CD8-positive, alpha-beta memory T cell (primary cell): ENCODE data around the gene KCNG1. TPM values are rescaled to one million over a fixed set of nuclear protein-coding genes. Genes with fewer than 3 reads are reported as not detected.

Source experiments
- CTCF ChIA-PET: fragments of 350-600 bp; sonication (Branson Sonifier 250); formaldehyde crosslinking; loops from one replicate; lab custom pipeline; 2021; ENCODE audit warnings: antibody characterized with exemption; lab: Charles Lee
- POLR2A ChIA-PET: fragments of 350-600 bp; sonication (Branson Sonifier 250); formaldehyde crosslinking; loops from one replicate; lab custom pipeline; 2021; ENCODE audit warnings: antibody characterized with exemption; lab: Charles Lee
- DNase-seq, 5 donors: peaks; one replicate each; pipeline versions ENCODE4 v3.0.0 to v3.0.0-alpha.2; 2020 to 2022; ENCODE audit warnings: mixed read lengths in 1 of 5
- H3K27ac ChIP-seq: one replicate; pipeline ENCODE4 v1.7.0; 2013; ENCODE audit warnings: low read depth, mild to moderate bottlenecking, low read length, moderate library complexity
- H3K27me3 ChIP-seq: 2 replicates; pipeline ENCODE4 v1.7.0; 2013; ENCODE audit warnings: low read length, mild to moderate bottlenecking; ENCODE audit not compliant: insufficient read depth, poor library complexity, severe bottlenecking
- H3K36me3 ChIP-seq: 2 replicates; pipeline ENCODE4 v1.7.0; 2013; ENCODE audit warnings: mild to moderate bottlenecking, low read length, moderate library complexity; ENCODE audit not compliant: insufficient read depth
- H3K4me1 ChIP-seq: 2 replicates; pipeline ENCODE4 v1.7.0; 2013; ENCODE audit warnings: mild to moderate bottlenecking, low read length, moderate library complexity; ENCODE audit not compliant: insufficient read depth
- H3K4me3 ChIP-seq: 2 replicates; pipeline ENCODE4 v1.7.0; 2013; ENCODE audit warnings: mild to moderate bottlenecking, low read length
- H3K9me3 ChIP-seq: 2 replicates; pipeline ENCODE4 v1.7.0; 2013; ENCODE audit warnings: mild to moderate bottlenecking, low read length
- H3K27ac Mint-ChIP-seq, 8 donors: one replicate each; pipeline ENCODE4 v1.8.0; 2020 to 2021; ENCODE audit warnings: mixed read lengths in 8 of 8, mild to moderate bottlenecking in 6 of 8, inconsistent platforms in 3 of 8, moderate library complexity in 3 of 8
- H3K27me3 Mint-ChIP-seq, 2 donors: one replicate each; pipeline ENCODE4 v1.8.0; 2020 to 2021; ENCODE audit warnings: mixed read lengths in 2 of 2, mild to moderate bottlenecking in 1 of 2, moderate library complexity in 1 of 2
- H3K36me3 Mint-ChIP-seq, 3 donors: one replicate each; pipeline ENCODE4 v1.8.0; 2020 to 2021; ENCODE audit warnings: mixed read lengths in 3 of 3, inconsistent platforms in 1 of 3, mild to moderate bottlenecking in 1 of 3
- H3K4me1 Mint-ChIP-seq, 3 donors: one replicate each; pipeline ENCODE4 v1.8.0; 2020 to 2021; ENCODE audit warnings: mixed read lengths in 3 of 3, inconsistent platforms in 1 of 3, mild to moderate bottlenecking in 1 of 3
- H3K4me3 Mint-ChIP-seq, 7 donors: one replicate each; pipeline ENCODE4 v1.8.0; 2020 to 2021; ENCODE audit warnings: mixed read lengths in 7 of 7, mild to moderate bottlenecking in 6 of 7, moderate library complexity in 4 of 7, inconsistent platforms in 2 of 7
- H3K9me3 Mint-ChIP-seq, 5 donors: one replicate each; pipeline ENCODE4 v1.8.0; 2020 to 2022; ENCODE audit warnings: mixed read lengths in 5 of 5, mild to moderate bottlenecking in 3 of 5, moderate library complexity in 2 of 5, inconsistent platforms in 1 of 5
- polyA plus RNA-seq: library from polyadenylated mRNA; unstranded; fragments of 300-500 nt; fragmentation: Illumina TruSeq; gene quantifications from one replicate; pipeline ENCODE4 v1.2.3, GENCODE V29; 2021
- total RNA-seq, 2 experiments: library from RNA; stranded (reverse); gene quantifications; one replicate each; pipeline ENCODE4 v1.2.3, GENCODE V29; 2021

The KCNG1 gene
- total and polyA plus RNA-seq, 3 experiments from 2014 or later = 3.4 to 4.5 TPM; not detected in 1

DNA sequence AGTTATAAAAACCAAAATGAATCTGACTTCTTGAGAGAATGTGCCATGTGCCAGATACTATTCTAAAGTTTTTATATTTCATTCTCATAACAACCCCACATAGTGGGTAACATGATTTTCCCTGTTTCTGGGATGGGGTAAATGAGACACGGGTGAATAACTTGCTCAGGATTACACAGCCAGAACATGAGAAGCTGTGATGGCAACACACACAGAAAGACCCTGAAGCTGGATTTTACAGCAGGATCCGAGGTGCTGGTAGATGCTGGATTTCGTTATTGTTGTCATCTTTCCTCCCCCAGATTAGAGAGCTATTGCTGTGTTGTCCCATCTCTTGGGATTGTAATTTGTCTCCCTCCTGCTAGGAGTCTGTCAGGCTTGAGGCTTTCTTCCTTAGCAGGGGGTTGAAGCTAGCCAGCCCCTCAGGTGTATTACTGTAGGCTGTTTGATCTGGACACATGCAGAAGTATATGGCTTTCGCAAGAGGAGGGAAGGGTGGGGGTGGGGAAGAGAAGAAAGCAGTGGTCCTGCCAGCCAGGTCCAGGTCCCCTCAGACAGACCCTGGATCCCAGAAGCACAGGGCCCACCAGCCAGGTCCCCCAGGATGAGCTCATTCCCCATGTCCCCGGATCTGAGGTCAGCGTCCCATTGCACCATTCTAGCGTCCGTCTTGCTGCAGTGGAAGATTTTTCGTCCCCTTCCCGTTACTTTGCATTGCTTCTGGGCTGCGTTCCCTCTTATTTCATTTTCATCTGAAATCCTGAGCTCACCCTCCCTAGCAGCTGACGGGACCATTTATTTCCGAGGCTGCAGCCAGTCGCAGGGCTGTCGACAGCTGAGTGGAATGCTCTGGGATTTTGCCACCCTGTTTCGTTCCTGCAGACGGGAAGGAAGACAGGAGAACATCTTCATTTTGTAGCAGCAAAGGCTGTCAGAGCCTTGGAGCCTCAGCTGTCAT lies 7.3 kb upstream of the KCNG1 start:
- Mint-ChIP-seq H3K9me3 (peaks cover 0 to 1% (median 0%) of the 10 kb centered on the region in 5 donors), H3K4me3 (no peak overlapping the region), H3K4me1 (no peaks in the 10 kb centered on the region), H3K27me3 (peaks cover 26 to 80% of the 10 kb centered on the region in 2 donors), H3K27ac (peak overlapping the region in 1 of 8 donors; percentile 6), H3K36me3 (no peaks in the 10 kb centered on the region)
- Histone ChIP-seq H3K9me3 (no peaks in the 10 kb centered on the region), H3K4me1 (no peaks in the 10 kb centered on the region), H3K27ac (no peak overlapping the region), H3K36me3 (no peaks in the 10 kb centered on the region), H3K4me3 (no peak overlapping the region), H3K27me3 (peaks cover 14% of the 10 kb centered on the region)
- ChIA-PET CTCF (interaction anchor here (0.7 to 1.1 kb wide), 2 partner anchors 15 to 49 kb away, joined by 3 read pairs; no protein-coding TSS in a partner anchor), POLR2A (no interaction called here)
- no peak for DNase-seq

DNA sequence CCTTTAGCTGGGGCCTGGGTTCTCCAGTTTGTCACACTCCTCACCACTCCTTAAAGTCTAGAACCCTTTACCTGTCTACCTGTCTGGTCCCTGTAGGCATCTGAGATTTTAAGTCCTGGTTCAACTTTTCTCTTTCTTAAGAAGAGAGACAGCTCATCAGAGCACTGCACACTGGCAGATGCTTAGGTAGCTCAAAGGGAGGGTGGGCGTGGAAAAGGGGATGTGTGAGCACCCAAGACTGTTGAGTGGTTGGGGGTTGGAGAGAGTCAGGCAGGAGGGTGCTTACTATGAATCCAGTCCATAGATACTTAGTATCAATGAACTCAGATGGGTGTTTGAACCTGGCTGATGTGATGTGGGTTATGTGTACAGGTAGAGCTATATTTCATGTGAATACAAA lies 6.6 kb upstream of the KCNG1 start:
- no peaks in the 10 kb centered on the region for H3K4me1 Mint-ChIP-seq
- peaks cover 0 to 1% (median 0%) of the 10 kb centered on the region in 5 donors for H3K9me3 Mint-ChIP-seq
- Histone ChIP-seq H3K27me3 (peaks cover 16% of the 10 kb centered on the region), H3K9me3 (no peaks in the 10 kb centered on the region), H3K4me1 (no peaks in the 10 kb centered on the region), H3K36me3 (no peaks in the 10 kb centered on the region), H3K27ac (no peak overlapping the region), H3K4me3 (no peak overlapping the region)
- ChIA-PET POLR2A (no interaction called here), CTCF (interaction anchor here (1.1 kb wide), 1 partner anchor 48 kb away, joined by 3 read pairs; no protein-coding TSS in a partner anchor)
- DNase-seq = no peak
- H3K4me3 Mint-ChIP-seq = no peak overlapping the region
- no peak overlapping the region for H3K27ac Mint-ChIP-seq
- no peaks in the 10 kb centered on the region for H3K36me3 Mint-ChIP-seq
- H3K27me3 Mint-ChIP-seq = peaks cover 30 to 83% of the 10 kb centered on the region in 2 donors

DNA sequence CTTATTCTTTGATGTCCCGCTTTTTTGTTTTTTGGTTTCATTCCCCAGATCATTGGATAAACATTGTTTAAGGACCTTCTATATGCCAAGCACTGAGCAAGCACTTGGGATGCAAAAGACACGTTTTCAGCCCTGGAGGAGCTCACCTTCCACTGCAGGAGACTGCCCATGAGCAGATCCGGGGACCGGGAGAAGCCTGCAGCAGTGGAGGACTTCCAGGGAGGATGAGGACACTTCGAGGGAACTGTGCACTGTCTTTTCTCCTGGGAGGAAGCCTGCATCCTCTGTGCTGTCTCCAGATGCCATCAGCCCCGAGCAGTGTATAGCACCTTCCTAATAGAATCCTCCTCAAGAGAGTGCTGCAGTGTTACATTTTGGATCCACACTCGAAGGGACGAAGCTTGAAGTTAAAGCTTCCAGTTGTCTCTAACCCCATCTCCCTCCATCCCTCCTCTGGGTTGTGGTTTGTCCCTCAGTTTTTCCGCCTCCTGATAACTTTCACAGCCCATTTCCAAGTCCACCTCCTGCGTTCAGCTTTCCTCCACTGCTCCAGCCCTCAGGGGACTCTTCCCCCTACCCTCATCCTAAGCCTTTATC lies 5.8 kb upstream of the KCNG1 start:
- H3K27me3 Mint-ChIP-seq = peaks cover 37 to 85% of the 10 kb centered on the region in 2 donors
- Histone ChIP-seq H3K9me3 (no peaks in the 10 kb centered on the region), H3K27ac (no peak overlapping the region), H3K4me1 (no peaks in the 10 kb centered on the region), H3K27me3 (peaks cover 21% of the 10 kb centered on the region), H3K36me3 (no peaks in the 10 kb centered on the region), H3K4me3 (no peak overlapping the region)
- POLR2A ChIA-PET = no interaction called here
- DNase-seq = no peak
- no peak overlapping the region for H3K27ac Mint-ChIP-seq
- H3K36me3 Mint-ChIP-seq = no peaks in the 10 kb centered on the region
- H3K9me3 Mint-ChIP-seq = peaks cover 0 to 1% (median 0%) of the 10 kb centered on the region in 5 donors
- H3K4me1 Mint-ChIP-seq = peaks cover 4 to 7% (median 6%) of the 10 kb centered on the region in 3 donors
- CTCF ChIA-PET = interaction anchor here (1.1 kb wide), 1 partner anchor 48 kb away, joined by 3 read pairs; no protein-coding TSS in a partner anchor
- no peak overlapping the region for H3K4me3 Mint-ChIP-seq

DNA sequence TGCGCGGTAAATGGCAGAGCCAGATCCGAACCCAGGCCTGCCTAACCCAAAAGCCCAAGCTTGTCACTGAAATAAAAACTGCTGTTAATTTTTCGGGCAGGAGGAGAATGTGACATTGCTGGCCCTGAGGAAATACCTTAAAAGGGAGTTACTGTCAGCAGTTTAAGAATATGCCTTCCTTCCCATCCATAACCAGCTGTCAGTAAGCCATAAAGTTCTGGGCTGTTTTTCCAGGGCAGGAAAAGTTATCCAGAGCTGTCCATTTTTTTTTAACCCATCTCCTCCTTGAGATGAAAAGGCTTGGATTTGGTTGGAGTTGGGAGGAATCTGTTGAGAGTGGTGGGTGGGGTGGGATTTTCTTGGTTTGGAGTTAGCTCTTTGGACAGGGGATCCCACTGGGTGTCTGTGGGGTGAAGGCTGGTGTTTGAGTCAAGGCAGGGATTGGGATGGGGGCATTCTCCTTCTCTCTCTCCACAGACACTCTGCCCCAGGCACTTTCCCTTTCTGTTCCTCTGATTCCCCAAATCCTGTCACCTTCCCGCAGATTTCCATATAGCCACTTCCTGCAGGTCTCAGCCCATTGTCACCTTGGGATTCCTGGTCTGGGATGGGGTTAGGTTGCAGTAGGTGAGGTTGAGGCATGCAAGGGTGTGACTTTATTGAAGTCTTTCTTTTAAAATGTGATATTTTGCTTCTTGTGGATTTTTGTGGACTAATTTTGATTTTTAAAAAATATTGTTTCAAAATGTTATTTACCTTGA lies 4.3 kb upstream of the KCNG1 start:
- Histone ChIP-seq H3K27ac (no peak overlapping the region), H3K27me3 (peaks cover 25% of the 10 kb centered on the region), H3K4me1 (no peaks in the 10 kb centered on the region), H3K36me3 (no peaks in the 10 kb centered on the region), H3K9me3 (no peaks in the 10 kb centered on the region), H3K4me3 (no peak overlapping the region)
- peaks cover 0 to 1% (median 0%) of the 10 kb centered on the region in 5 donors for H3K9me3 Mint-ChIP-seq
- POLR2A ChIA-PET = no interaction called here
- H3K4me3 Mint-ChIP-seq = no peak overlapping the region
- CTCF ChIA-PET = no interaction called here
- peaks cover 7 to 14% (median 10%) of the 10 kb centered on the region in 3 donors for H3K4me1 Mint-ChIP-seq
- peaks cover 40 to 77% of the 10 kb centered on the region in 2 donors for H3K27me3 Mint-ChIP-seq
- no peak for DNase-seq
- H3K36me3 Mint-ChIP-seq = no peaks in the 10 kb centered on the region
- peak overlapping the region in 1 of 8 donors; percentile 45 for H3K27ac Mint-ChIP-seq

DNA sequence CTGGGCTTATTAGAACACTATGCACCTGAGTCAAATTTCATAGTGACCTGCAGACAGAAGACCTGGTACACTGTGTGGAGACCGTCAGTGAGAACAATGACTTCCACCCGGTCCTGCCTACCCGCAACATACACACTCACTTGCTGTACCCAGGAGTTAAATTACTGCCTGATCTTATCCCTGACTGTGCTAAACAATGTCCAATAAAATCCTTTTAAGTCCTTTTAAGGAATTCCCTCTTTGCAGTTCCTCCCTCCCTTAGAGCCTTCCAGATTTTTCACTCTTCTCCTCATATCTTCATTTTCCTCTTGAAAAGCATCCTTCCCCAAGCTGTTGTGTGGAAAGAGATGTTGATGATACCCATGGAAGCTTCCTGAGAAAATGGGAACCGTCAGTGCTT lies 3.4 kb upstream of the KCNG1 start:
- no peaks in the 10 kb centered on the region for H3K9me3 ChIP-seq
- H3K4me1 ChIP-seq = no peaks in the 10 kb centered on the region
- no peak overlapping the region for H3K27ac Mint-ChIP-seq
- H3K27me3 ChIP-seq = peaks cover 25% of the 10 kb centered on the region
- peaks cover 10 to 17% (median 10%) of the 10 kb centered on the region in 3 donors for H3K4me1 Mint-ChIP-seq
- ChIA-PET POLR2A (no interaction called here), CTCF (no interaction called here)
- H3K36me3 ChIP-seq = no peaks in the 10 kb centered on the region
- no peak overlapping the region for H3K4me3 ChIP-seq
- no peak overlapping the region for H3K27ac ChIP-seq
- no peak for DNase-seq
- peaks cover 0 to 1% (median 0%) of the 10 kb centered on the region in 5 donors for H3K9me3 Mint-ChIP-seq
- H3K36me3 Mint-ChIP-seq = no peaks in the 10 kb centered on the region
- no peak overlapping the region for H3K4me3 Mint-ChIP-seq
- peaks cover 39 to 77% of the 10 kb centered on the region in 2 donors for H3K27me3 Mint-ChIP-seq

DNA sequence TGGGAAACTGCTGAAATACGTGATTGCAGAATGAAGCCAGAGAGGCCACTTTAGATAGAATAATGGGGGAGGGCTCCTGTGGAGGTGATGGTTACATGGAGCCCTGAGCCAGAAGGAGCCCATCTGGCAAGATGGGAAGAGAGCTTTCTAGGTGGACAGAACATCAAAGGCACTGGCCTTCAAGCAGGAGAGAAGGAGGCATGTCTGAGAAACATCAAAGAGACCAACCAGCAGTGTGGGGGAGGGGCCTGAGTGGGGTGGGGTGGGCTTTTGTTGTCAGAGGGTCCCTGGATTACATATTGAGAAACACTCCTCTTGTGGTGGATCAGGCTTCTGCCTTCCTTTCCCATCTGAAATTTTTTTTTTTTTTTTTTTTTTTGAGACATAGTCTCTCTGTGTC lies 1.9 kb upstream of the KCNG1 start:
- POLR2A ChIA-PET = no interaction called here
- CTCF ChIA-PET = no interaction called here
- H3K9me3 Mint-ChIP-seq = peaks cover 0 to 1% (median 0%) of the 10 kb centered on the region in 5 donors

DNA sequence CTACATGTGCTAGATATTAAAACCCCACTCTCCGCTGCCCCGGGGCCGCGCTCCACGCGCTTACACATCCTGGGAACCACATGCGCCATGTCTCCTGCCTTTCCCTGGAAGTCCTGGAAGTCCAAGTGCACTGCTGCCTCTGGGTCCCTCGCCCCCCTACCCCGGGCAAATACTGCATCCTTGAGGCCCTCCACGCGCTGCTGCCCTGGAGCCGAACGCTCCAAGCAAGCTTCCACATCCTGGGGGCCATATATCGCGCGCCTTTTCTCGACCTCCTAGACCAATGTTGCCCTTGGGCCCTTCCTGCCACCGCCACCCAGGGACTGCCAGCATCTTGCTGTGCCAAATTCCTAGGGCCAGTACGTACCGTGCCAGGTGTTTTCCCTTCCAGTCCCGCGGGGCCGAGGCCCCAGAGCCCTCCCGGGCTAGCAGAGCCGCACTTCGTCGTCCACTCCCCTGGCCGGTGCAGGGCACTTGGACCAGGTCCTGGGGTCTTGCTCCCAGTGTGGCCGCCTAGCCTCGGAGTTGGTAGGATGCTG lies 779 bp upstream of the KCNG1 start:
- no peak for DNase-seq
- peaks cover 22% of the 10 kb centered on the region for H3K27me3 ChIP-seq
- H3K36me3 Mint-ChIP-seq = no peaks in the 10 kb centered on the region
- H3K9me3 ChIP-seq = no peaks in the 10 kb centered on the region
- peaks cover 0 to 1% (median 0%) of the 10 kb centered on the region in 5 donors for H3K9me3 Mint-ChIP-seq
- CTCF ChIA-PET = no interaction called here
- no peak overlapping the region for H3K4me3 ChIP-seq
- no peak overlapping the region for H3K27ac Mint-ChIP-seq
- peak overlapping the region; percentile 16 to 86 (median 72) for H3K4me3 Mint-ChIP-seq
- POLR2A ChIA-PET = no interaction called here
- H3K4me1 ChIP-seq = no peaks in the 10 kb centered on the region
- H3K27ac ChIP-seq = no peak overlapping the region
- no peaks in the 10 kb centered on the region for H3K36me3 ChIP-seq
- H3K4me1 Mint-ChIP-seq = peaks cover 10 to 17% (median 10%) of the 10 kb centered on the region in 3 donors
- H3K27me3 Mint-ChIP-seq = peaks cover 41 to 73% of the 10 kb centered on the region in 2 donors

More for the DNA sequence above, 1.9 kb upstream of the KCNG1 start:
- Histone ChIP-seq H3K9me3 (no peaks in the 10 kb centered on the region), H3K4me1 (no peaks in the 10 kb centered on the region), H3K27ac (no peak overlapping the region), H3K4me3 (no peak overlapping the region), H3K27me3 (peaks cover 25% of the 10 kb centered on the region), H3K36me3 (no peaks in the 10 kb centered on the region)
- no peak overlapping the region for H3K27ac Mint-ChIP-seq
- H3K27me3 Mint-ChIP-seq = peaks cover 44 to 75% of the 10 kb centered on the region in 2 donors
- H3K4me3 Mint-ChIP-seq = no peak overlapping the region
- H3K4me1 Mint-ChIP-seq = peaks cover 10 to 17% (median 10%) of the 10 kb centered on the region in 3 donors
- no peak for DNase-seq
- no peaks in the 10 kb centered on the region for H3K36me3 Mint-ChIP-seq
